T-helper 1 cell treated with Interleukin-12 subunit alpha and Interleukin-12 subunit beta and Interleukin-4 antibody, amounts not matched to agents 30 ng/mL and 1 ng/mL, for 36 hours (primary cell): ENCODE results near the gene TRAP1. TPM values are rescaled to one million over a fixed set of nuclear protein-coding genes. Genes with fewer than 3 reads are reported as not detected.
"Not testable (repeated sequence)": the region's sequence is repeated elsewhere in the genome, so short reads cannot be mapped to it uniquely, and the experiment has no call there.

Experiments
- intact Hi-C: fragments of 100-400 bp; cut with micrococcal nuclease; formaldehyde crosslinking; loops from one replicate; pipeline ENCODE4 v1.15.1; 2024
- total RNA-seq: library from RNA; stranded (reverse); gene quantifications from 2 replicates; pipeline ENCODE4 v1.2.3, GENCODE V29; 2022

The TRAP1 gene
- total RNA-seq, 1 donor from 2014 or later: 145 TPM

DNA sequence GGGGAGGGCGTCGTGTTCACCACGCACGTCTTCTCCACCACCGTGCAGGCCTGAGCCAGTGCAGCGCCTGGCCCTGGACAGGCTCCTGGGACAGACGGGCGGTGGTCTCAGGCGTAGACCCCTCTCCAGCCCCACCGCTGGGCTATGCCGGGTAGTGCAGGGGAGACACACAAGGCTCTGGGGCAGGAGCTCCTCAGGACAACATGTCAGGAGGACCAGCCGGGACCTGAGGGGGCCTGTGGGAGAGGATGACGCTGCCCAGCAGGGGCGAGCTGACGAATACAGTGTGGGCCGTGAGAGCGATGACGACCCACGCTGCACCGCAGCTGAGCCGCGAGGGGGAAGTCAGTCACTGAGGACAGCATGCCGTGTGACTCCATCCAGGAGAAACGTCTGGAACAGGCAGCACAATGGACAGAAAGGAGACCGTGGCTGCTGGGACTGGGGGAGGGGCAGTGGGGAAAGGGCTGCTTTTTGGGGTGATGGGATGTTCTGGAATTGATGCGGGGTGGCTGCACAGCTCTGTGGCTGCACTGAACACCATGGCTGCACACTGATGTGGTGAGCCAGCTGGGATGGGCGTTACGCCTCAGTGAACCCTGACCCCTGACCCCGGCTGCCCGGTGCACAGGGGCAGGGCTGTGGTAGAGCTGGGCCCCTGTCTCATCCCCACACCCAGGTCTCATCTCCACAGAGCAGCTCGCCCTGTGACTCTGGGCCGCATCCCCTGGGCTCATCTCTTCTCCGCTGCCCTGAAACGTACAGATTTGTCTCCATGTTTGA, 42.6 kb downstream of the TRAP1 start:
- intact Hi-C loops: no loop called here

DNA sequence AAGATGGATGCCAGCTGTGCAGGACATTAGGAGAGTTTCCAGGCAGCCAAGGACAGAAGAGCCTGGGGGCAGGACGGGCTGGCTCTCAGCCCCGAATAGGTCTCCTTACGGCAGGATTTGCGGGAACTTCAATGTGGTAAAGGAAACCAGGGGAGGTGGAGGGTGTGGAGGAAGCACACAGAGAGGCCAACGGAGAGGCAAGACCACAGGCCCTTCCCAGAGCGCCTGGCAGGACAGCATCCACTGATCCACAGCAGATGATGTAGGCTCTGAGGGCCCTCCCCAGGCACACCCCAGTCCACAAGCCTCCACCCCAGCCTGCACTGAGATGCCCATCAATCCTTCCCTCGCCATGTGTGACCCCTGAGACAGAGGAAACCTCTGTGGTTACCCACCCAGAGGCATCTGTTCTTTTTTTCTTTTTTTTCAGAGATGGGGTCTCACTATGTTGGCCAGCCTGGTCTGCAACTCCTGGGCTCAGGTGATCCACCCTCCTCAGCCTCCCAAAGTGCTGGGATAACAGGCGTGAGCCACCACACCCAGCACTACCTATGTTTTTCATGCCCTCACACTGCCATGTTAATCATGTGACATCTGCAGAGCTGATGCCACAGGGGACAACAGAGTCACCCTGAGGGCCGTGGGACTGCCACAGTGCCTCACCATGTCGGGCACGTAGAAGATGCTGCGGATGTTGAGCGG, 43.5 kb downstream of the TRAP1 start:
- intact Hi-C loops: no loop called here

DNA sequence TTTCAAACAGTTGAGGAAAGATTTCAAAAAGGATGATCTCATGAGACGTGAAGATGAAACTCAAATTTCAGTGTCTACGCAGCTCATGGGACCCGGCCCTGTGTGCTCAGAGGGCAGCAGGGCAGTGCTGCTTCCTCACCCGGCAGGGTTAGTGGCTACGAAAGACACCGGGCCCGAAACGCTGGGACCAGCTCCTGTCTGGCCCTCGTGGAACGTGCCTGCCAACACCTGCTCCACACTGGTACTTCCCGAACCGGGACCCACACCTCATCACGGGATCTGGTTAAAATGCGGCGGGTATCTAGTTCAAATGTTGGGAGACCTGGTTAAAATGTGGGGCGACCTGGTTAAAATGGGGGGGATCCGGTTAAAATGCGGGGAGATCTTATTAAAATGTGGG, 44.1 kb downstream of the TRAP1 start:
- intact Hi-C loops: no loop called here

DNA sequence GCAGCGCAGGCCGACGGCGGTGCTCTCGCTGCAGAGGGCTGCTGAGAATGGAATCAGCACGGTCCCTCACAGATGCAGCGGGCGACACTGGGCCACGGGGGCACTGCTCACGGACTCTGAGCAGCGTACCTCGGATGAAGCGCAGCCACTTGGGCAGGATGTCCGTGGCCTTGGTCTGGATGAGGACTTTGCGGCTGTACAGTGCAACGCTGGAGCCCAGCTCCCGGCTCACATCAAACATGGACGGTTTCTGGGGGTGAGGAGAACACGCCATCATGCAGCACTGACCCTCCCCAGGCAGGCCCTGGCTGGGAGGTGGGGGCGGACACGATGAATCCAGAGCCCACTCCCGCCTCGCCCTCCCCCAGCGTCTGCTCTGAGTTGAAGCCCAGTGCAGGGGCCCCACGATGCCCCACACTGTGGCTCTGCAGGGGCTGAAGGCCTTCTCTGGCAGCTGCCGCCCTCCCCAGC, 44.7 kb downstream of the TRAP1 start:
- intact Hi-C loops: no loop called here

DNA sequence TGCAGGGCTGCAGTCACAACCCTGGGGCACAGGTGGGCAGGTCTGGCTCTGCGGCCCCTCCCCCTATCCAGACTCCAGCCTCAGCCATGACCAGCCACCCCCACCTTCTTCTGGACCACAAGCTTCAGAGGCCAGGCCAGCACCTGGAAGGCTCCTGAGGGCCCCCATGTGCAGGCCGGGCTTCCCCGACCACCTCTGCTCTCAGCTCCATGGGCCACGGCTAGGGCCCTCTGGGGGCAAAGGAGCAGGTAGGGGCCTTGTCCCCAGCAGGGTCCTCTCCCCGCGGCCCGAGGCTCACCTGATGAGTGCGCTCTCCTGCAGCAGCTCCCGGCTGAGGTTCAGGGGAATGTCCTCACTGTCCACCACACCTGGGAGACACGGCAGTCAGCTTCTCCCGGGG, 45.9 kb downstream of the TRAP1 start:
- intact Hi-C loops: no loop called here

DNA sequence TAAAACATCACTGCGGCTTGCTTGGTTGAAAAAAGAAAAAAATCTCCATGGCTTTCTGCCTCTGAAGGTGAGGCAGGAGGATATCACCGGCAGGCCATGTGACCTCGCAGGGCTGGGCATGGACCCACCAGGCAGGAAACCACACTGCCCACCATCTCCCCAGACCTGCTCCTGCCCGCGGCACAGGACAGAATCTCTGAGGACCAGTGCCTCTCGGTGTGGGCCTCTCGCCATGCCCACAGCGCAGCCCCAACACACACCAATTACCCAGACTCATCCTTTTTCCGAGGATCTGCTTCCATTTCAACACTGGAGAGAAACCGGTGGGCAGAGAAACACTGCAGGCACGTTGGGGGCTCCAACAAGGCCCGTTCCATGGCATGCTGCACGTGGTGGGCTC, 46.6 kb downstream of the TRAP1 start:
- intact Hi-C loops: no loop called here

DNA sequence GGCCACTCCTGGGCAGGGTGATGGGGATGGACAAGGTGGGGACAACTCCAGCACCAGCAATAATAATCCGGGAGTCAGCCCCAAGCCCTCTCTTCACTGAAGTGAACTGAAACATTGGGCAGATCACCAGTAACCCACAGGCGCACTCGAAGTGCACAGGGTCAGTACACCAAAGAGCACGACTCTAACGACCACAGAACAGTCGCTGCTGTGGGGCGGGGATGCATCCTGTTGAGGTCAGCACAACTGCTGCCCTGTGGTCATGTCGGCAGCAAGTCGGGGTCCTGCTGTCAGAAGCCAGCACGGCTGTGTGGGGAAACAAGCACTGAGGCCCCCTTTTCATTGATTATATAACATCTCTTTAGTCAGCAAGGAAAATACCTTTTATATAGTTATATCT, 48.2 kb downstream of the TRAP1 start:
- intact Hi-C loops: no loop called here

DNA sequence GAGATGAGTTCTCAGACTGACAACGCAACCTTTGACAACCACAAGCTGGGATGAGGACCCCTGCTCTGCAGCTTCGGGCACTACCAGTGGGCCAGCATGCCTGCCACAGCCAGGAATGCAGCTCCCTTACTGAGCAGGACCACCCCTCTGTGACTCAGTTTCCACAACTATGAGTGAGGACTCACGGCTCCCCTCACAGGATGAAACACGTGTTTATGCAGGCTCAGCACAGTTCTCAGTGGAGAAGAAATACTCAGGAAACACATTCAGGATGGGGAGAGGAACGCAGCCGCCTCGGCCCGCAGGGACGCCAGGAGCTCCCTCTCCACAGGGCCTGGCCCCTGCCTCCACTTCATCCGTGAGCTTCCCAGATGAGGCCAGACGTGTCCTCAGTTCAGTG, 48.7 kb downstream of the TRAP1 start:
- intact Hi-C loops: no loop called here

DNA sequence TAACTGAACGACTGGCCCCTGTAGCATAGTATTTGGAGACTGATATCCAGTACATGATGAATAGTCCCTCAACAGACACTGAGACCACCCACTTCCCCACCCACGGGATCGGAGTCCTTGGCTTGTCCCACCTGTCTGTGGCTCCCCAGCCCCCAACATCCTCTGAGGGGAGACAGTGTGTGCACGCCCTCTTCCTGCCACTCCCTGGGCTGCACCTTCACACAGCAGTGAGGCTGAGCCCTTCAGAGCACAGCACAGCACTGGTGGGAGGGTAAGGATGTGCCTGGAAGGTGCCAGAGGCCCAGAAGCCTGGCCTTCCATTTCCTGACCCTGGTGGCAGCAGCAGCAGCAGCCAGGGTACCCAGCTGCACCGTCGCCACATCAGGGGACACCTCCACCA, 51.8 kb downstream of the TRAP1 start:
- intact Hi-C loops: no loop called here

DNA sequence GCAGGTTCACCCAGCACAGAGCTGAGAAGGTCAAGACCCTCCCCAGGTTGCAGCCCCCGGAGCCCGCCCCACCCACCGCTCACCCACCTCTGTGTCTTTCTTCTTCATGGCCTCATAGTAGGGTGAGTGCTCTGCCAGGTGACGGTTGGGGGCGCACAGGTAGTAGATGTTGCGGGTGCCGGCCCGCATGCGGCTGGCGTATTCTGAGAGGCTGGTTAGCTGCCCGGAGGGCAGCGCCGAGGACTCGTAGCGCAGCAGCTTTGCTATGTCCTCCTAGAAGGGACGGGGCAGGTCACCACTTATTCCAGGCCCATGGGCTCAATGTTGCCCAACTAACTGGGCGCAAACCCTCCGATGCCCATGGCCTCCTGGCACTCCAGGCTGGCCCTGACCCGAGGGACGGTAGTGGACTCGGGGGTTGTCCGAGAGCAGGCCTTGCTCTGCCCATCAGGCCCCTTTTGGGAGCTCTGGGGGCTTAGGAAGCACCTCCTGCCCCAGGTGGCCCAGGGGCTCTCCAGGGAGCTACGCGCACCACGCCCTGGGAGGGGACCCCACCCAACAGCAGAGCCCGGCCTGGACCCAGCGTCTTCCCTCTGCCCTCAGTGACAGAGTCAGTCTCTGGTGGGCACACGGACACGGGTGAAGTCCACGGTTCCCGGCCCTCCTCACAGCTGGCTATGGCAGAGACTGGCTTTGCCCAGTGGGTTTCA, 53.0 kb downstream of the TRAP1 start:
- intact Hi-C loops: no loop called here

DNA sequence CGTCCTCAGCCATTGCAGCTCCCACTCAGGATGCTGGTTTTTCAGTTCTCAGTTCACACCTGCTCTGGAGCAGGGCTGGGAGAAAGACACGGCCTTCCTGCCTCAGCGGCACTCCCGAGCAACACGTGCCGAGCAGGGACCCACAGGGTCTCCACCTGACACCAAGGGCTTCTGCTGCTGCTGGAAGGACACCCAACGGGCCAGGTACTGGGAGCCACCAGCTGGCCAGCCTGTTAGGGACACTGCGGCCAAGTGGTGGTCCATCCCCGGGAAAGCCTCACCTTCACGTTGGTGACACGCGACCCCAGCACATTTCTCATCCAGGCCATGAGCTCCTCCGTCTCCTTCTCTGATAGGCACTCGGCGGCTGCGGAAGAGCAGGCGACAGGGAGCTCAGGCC, 54.7 kb downstream of the TRAP1 start:
- intact Hi-C loops: no loop called here

DNA sequence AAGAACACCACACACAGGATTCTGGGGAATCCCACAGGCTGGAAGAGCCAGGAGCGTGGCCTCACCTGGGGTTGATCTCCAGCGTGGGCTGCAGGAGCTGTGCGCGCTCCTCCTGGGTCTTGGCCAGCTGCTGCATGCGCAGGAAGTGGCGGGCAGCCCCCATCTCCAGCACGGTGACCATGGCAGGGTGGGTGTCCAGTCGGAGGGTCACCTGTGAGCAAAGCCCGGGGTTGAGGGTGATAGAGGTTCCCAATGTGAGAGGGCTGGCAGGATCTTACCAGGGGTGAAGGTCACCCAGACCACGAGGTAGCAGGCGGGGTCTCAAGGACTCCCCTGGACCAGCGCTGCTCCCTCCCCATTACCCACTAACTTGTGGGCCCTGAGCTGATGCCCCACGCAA, 55.4 kb downstream of the TRAP1 start:
- intact Hi-C loops: no loop called here

DNA sequence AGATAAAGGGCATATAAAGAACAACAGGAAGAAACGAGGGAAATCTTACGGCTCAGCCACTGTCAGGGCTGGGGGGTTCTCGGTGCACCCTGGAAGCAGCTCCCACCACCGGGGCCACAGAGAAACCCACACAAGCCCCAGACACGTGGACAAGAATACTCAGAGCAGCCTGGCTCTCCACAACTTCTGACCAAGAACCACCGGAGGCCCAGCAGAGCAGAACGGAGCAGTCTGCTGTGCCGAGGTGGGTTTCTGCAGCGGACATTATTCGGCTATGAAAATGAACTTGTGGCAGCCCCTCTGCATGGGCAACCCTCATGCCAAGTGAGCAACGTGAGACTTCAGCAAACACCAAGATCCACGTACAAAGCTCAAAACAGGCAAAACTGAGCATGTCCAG, 56.0 kb downstream of the TRAP1 start:
- intact Hi-C loops: no loop called here

DNA sequence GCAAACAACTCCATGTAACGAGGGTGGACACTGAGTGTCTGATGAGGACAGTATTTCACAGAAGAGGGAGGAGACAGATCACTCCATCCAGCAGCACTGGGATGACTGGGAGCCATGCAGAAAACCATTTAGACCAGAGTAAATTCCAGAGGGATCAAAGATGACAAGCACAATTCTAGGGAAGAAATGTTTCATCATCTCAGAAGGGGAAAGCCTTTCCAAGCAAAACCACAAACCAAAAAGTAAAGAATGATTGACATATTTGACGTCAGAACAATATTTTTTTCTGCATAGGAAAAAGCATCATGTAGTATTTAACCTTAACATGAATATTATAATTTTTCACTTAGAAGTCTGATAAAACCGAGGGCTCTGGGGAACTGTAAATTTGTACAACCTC, 58.1 kb downstream of the TRAP1 start:
- intact Hi-C loops: no loop called here

DNA sequence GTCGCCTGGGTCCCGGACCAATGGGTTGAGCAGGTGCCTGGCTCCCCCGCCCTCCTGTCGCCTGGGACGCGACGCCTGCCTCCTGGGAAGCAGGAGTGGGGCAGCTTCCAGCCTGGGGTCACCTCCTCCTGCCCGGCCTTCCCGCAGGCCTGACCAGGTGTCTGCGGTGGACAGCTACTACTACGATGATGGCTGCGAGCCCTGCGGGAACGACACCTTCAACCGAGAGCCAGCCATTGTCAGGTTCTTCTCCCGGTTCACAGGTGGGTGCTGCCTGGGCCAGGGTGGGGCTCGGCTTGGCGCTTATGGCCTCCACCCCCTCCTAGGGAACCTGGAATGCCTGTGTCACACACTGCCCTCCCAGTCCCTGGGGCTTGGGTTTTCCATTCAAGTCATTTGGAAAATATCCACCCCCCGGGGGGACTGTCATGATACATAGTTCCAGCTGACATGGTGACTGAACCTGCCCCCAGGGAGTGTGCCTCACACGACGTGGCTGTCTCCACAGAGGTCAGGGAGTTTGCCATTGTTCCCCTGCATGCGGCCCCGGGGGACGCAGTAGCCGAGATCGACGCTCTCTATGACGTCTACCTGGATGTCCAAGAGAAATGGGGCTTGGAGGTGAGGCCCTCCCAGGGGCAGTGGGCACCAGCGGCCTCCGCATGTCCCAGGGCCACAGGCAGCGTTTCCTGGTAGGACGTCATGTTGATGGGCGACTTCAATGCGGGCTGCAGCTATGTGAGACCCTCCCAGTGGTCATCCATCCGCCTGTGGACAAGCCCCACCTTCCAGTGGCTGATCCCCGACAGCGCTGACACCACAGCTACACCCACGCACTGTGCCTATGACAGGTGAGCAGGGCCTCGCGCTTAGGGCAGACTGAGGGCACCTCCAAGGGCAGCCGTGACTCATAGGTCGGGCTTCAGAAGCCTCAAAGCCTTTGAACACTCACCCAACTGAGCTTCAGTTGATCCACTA, 60.5 kb downstream of the TRAP1 start:
- intact Hi-C loops: no loop called here

DNA sequence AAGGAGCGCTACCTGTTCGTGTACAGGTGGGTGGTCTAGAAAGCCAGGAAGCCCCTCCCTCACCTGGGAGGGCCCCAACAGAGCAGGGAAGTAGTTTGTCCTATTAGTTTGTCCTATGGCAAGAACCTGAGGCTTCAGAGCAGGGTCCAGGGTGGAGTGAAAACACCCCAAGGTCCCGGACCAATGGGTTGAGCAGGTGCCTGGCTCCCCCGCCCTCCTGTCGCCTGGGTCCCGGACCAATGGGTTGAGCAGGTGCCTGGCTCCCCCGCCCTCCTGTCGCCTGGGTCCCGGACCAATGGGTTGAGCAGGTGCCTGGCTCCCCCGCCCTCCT, 61.2 kb downstream of the TRAP1 start:
- intact Hi-C loops: not testable (repeated sequence)

DNA sequence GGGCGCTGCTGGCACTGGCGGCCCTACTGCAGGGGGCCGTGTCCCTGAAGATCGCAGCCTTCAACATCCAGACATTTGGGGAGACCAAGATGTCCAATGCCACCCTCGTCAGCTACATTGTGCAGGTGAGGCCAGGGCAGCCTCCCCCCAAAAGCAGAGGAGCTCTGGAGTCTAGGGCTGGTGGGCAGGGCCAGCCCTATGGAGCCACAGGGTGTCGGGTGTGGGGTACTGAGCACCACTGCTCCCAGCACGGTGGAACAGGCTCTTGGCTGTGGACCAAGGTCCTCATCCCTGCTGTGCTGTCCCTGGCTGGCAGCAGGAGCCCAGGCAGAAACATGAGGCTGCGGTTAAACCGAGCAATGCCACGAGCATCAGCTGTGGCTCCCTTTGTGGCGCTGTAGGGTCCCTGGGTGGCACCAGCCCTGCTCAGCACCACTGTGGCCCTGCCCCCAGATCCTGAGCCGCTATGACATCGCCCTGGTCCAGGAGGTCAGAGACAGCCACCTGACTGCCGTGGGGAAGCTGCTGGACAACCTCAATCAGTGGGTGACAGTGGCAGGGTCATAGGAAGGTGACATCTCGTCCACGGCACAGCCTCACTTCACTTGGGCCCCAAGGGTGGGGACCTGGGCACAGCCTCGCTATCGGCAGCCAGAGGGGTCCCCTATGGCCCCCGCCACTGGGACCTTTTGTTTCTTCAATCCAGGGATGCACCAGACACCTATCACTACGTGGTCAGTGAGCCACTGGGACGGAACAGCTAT, 61.7 kb downstream of the TRAP1 start:
- intact Hi-C loops: no loop called here

DNA sequence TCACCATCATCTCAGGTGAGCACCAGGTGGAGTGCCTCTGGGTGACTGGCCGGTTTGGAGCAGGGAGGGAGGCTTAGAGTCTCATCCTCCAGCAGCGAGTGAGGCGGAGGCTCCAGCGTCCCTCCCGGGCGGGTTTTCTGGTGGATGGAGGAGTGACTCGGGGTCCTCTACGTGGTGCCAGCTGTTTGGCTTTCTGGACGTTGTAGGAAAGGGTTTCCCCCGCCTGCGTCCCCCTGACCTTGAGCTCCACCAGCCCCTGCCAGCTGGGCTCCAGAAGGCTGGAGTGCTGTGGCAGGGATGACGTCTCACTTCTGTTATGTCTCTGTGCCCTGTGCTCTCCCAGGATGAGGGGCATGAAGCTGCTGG, 62.3 kb downstream of the TRAP1 start:
- intact Hi-C loops: no loop called here

DNA sequence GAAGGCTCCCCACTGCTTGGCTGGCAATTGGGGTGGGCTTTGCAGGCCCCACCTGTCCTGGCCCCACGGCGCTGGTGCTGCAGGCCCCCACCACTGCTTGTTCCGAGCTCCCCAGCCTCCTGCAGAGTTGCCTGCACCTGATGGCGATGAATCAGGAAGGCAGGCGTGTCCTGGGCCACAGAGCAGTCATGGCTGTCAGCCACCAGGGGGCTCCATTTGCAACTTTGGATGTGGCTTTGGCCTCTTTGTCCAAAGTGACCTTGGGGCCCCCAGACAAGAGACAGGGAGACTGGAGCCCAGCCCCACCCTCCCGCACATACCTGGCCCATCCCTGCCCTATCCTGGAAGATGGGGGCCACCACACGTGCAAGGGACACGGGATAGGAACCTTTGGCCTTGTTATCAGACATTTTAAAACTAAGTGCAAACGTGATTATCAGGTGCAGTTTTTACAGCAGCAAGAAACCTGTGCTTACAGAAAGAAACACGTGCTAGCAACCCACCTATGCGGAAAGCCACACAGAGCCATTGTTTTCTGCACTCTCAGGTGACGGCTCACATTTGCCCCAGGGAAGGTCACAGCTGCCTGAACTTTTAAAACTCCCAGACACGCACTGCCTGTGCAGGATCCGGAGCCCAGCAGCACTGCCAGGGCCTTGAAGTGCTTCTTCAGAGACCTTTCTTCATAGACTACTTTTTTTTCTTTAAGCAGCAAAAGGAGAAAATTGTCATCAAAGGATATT, 62.9 kb downstream of the TRAP1 start, which contains the start of gene DNASE1:
Gene DNASE1 (plus strand): TSS at position 443 of the 743 bp plus-strand sequence. CDS start 683 bp downstream, outside the sequence.
- intact Hi-C loops: loop anchor here (5.0 kb wide), 1 partner anchor 223 kb away; no protein-coding TSS in a partner anchor
